ENCODE measurements around the gene GCSAM.
A peak's percentile ranks its signal among the peaks of the same experiment; 100 is the strongest.

Gene GCSAM

DNA sequence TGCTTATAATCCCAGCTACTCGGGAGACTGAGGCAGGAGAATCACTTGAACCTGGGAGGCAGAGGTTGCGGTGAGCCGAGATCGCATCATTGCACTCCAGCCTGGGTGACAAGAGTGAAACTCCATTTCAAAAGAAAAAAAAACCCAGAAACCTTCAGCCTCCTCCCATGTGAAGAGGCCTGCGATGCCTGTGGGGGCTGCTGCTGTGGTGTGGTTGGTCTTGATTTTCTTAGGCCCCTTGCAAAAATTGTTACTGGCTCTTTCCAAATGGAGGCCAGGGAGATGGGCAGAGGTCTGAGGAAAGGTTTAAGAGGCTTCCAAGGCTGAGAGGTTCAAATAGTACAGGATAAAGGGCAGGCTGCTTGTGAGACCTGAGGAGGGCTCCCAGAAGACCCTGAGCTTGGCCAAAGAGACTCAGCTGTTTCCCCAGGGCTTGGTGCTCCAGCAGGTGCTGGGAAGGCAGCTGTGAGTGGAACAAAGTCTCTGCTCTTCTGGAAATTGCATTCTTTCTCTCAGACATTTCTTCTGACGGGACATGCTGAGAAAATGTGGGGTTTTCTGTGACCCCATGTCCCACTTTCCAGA, 18.4 kb downstream of the GCSAM start:
- TF ChIP-seq EZH2phosphoT487 (conservative IDR thresholded peaks at IDR 0.05; ENCODE audit: low read length): no peak
- TF ChIP-seq, protein P1, sequence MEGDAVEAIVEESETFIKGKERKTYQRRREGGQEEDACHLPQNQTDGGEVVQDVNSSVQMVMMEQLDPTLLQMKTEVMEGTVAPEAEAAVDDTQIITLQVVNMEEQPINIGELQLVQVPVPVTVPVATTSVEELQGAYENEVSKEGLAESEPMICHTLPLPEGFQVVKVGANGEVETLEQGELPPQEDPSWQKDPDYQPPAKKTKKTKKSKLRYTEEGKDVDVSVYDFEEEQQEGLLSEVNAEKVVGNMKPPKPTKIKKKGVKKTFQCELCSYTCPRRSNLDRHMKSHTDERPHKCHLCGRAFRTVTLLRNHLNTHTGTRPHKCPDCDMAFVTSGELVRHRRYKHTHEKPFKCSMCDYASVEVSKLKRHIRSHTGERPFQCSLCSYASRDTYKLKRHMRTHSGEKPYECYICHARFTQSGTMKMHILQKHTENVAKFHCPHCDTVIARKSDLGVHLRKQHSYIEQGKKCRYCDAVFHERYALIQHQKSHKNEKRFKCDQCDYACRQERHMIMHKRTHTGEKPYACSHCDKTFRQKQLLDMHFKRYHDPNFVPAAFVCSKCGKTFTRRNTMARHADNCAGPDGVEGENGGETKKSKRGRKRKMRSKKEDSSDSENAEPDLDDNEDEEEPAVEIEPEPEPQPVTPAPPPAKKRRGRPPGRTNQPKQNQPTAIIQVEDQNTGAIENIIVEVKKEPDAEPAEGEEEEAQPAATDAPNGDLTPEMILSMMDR (IDR thresholded peaks at IDR 0.05; ENCODE audit: insufficient read depth, low read length, poor library complexity, severe bottlenecking): no peak
- peak overlapping the region; percentile 85 for H3K4me2 ChIP-seq (ENCODE audit: low read depth, low read length, poor library complexity, severe bottlenecking)
- no peaks in the 10 kb centered on the region for H3K79me2 ChIP-seq (ENCODE audit: insufficient read depth, low read length)
- H3F3A ChIP-seq (ENCODE audit: insufficient read depth): peaks cover 66% of the 10 kb centered on the region
- no peaks in the 10 kb centered on the region for H3K9me3 ChIP-seq (ENCODE audit: insufficient read depth, low read length)
- peak overlapping the region; percentile 99 for H3K27ac ChIP-seq (ENCODE audit: low read depth, low read length)
- H3K27me3 ChIP-seq (ENCODE audit: low read length): no peaks in the 10 kb centered on the region
- H3K36me3 ChIP-seq (ENCODE audit: low read length): no peaks in the 10 kb centered on the region
- no peak overlapping the region for H2AFZ ChIP-seq (ENCODE audit: low read depth, low read length, severe bottlenecking)
- peak overlapping the region; percentile 68 for H3K9ac ChIP-seq (ENCODE audit: low read length)
- H4K20me1 ChIP-seq (ENCODE audit: low read depth, low read length): no peaks in the 10 kb centered on the region
- H3K9me2 ChIP-seq (replicated peaks; ENCODE audit: insufficient read depth, low read length): no peaks in the 10 kb centered on the region
- peak overlapping the region; percentile 10 for H3K4me3 ChIP-seq (ENCODE audit: insufficient read depth, low read length, poor library complexity, severe bottlenecking)

DNA sequence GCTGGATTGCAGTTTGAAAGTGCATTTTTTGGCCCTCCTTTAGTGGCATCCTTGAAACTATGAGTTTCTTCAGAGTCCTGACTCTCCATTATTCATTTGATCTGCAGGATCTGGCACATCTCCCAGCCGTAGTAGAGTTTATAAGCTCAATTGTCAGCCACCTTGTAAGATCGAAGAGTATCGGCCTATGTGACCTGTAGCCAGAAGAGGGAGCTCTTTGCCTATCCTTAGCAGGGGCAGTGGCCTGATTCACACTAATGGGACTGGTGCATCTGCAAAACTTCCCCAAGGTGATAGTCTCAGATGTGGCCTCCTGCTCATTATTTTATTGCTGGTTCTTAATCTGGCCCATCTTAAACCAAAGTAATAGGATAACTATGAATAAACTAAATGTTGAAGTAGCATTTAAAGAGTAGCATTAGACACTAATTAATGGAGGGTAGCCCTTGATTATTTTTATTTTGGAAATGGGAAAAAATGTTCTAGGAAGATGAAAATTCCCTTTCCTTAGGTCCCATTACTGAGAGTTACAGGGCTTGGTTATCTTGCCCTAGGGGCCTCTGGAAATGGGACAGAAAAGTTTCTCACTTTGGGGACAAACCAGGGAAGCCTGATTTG, 21.2 kb downstream of the GCSAM start:
- no peak overlapping the region for H3K4me3 ChIP-seq (ENCODE audit: insufficient read depth, low read length, poor library complexity, severe bottlenecking)

DNA sequence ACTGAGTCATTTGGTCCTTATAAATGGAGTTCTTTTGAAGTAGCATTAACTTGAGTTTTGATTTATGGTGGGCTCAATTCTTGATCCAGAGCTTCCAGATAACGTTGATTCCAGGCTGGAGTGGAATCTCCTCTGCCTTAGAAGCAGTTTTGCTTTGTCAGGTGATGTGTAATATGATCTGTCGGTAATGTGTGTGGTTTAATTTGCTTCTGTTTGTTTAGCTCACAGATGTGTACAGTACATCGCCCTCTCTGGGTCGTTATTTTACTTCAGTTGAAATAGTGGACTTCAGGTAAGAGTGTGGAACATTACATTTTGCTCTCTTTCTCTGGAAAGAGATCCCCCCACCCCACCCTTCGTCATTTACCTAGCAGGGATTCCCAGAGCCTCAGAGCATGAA, 23.7 kb downstream of the GCSAM start:
- TF ChIP-seq, protein P1 (IDR thresholded peaks at IDR 0.05; ENCODE audit: insufficient read depth, low read length, poor library complexity, severe bottlenecking): no peak
- TF ChIP-seq EZH2phosphoT487 (conservative IDR thresholded peaks at IDR 0.05; ENCODE audit: low read length): no peak
- H3K27me3 ChIP-seq (ENCODE audit: low read length): no peaks in the 10 kb centered on the region
- H3K79me2 ChIP-seq (ENCODE audit: insufficient read depth, low read length): no peaks in the 10 kb centered on the region
- no peaks in the 10 kb centered on the region for H3K9me3 ChIP-seq (ENCODE audit: insufficient read depth, low read length)
- peaks cover 17% of the 10 kb centered on the region for H3F3A ChIP-seq (ENCODE audit: insufficient read depth)
- H3K4me3 ChIP-seq (ENCODE audit: insufficient read depth, low read length, poor library complexity, severe bottlenecking): no peak overlapping the region
- H3K36me3 ChIP-seq (ENCODE audit: low read length): no peaks in the 10 kb centered on the region
- no peaks in the 10 kb centered on the region for H3K9me2 ChIP-seq (replicated peaks; ENCODE audit: insufficient read depth, low read length)
- peak overlapping the region; percentile 20 for H3K9ac ChIP-seq (ENCODE audit: low read length)
- H3K27ac ChIP-seq (ENCODE audit: low read depth, low read length): peak overlapping the region; percentile 67
- H4K20me1 ChIP-seq (ENCODE audit: low read depth, low read length): no peaks in the 10 kb centered on the region
- peak overlapping the region; percentile 45 for H3K4me2 ChIP-seq (ENCODE audit: low read depth, low read length, poor library complexity, severe bottlenecking)
- peak overlapping the region; percentile 10 for H2AFZ ChIP-seq (ENCODE audit: low read depth, low read length, severe bottlenecking)

More for the DNA sequence above, 21.2 kb downstream of the GCSAM start:
- H3F3A ChIP-seq (ENCODE audit: insufficient read depth): peaks cover 41% of the 10 kb centered on the region
- H2AFZ ChIP-seq (ENCODE audit: low read depth, low read length, severe bottlenecking): no peak overlapping the region
- H3K9me2 ChIP-seq (replicated peaks; ENCODE audit: insufficient read depth, low read length): no peaks in the 10 kb centered on the region
- peak overlapping the region; percentile 68 for H3K9ac ChIP-seq (ENCODE audit: low read length)
- no peaks in the 10 kb centered on the region for H3K27me3 ChIP-seq (ENCODE audit: low read length)
- TF ChIP-seq, protein P1 (IDR thresholded peaks at IDR 0.05; ENCODE audit: insufficient read depth, low read length, poor library complexity, severe bottlenecking): peak; percentile 91
- no peak for TF ChIP-seq EZH2phosphoT487 (conservative IDR thresholded peaks at IDR 0.05; ENCODE audit: low read length)
- H3K9me3 ChIP-seq (ENCODE audit: insufficient read depth, low read length): no peaks in the 10 kb centered on the region
- no peaks in the 10 kb centered on the region for H3K36me3 ChIP-seq (ENCODE audit: low read length)
- peak overlapping the region; percentile 85 for H3K4me2 ChIP-seq (ENCODE audit: low read depth, low read length, poor library complexity, severe bottlenecking)
- no peaks in the 10 kb centered on the region for H4K20me1 ChIP-seq (ENCODE audit: low read depth, low read length)
- H3K27ac ChIP-seq (ENCODE audit: low read depth, low read length): peak overlapping the region; percentile 99
- H3K79me2 ChIP-seq (ENCODE audit: insufficient read depth, low read length): no peaks in the 10 kb centered on the region

Data from SU-DHL-6 (cell line).